ENCODE results near the gene PPP1R3F. TPM values are rescaled to one million over a fixed set of nuclear protein-coding genes. Genes with fewer than 3 reads are reported as not detected.
"Not testable (repeated sequence)": the region's sequence is repeated elsewhere in the genome, so short reads cannot be mapped to it uniquely, and the experiment has no call there.

The PPP1R3F gene
- total RNA-seq, 4 donors from 2014 or later: 12.0 to 27.5 (median 17.0) TPM

DNA sequence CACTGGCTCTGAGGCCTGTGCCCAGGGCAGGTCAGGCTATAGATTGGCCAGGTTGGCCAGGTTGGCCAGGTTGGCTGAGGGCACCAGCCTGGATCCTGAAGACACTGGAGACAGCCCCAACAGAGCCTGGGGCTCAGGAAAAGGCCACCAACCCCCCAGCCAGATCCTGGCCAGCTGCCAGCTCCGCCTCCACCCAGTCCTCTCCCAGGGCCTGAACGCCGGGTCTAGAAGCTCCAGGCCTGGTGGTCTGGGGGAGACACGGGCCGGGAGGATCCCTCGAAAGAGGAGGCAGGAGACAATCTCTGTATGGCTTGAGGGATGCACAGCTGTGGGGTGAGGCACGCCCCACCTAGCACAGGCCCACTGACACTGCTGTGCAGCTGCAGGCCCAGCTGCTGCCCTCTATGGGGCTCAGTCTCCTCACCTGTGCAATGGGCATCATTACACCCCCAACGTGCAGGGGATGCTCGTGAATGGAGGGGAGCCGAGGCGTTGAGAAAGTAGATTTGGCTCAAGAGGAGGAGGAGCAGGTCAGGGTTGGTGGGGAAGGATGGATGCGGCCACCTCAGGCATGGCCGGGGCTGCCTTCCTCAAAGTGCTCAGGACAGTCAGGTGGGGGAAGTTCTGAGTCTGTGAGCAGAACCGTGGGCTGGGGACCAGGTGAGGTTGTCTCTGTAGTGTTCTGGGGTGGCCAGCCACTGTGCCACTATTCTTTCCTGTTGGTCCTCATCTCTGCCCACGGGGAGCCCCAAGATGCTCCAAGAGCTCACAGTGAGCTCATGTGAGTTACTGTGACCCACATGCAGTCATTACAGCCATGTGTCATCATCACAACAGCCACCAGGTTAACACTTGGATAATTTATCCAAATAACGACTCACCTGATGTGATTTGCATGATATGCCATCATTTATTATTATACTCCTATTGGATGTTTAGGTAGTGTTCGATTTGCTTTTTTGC lies 23.1 kb downstream of the PPP1R3F start:
- Histone ChIP-seq H3K9me3 (no peaks in the 10 kb centered on the region), H3K4me3 (no peak overlapping the region), H3K27ac (no peak overlapping the region), H3K27me3 (no peaks in the 10 kb centered on the region), H3K4me1 (peaks cover 0 to 7% (median 0%) of the 10 kb centered on the region in 3 donors), H3K36me3 (no peaks in the 10 kb centered on the region)
- TF ChIP-seq, protein P1, sequence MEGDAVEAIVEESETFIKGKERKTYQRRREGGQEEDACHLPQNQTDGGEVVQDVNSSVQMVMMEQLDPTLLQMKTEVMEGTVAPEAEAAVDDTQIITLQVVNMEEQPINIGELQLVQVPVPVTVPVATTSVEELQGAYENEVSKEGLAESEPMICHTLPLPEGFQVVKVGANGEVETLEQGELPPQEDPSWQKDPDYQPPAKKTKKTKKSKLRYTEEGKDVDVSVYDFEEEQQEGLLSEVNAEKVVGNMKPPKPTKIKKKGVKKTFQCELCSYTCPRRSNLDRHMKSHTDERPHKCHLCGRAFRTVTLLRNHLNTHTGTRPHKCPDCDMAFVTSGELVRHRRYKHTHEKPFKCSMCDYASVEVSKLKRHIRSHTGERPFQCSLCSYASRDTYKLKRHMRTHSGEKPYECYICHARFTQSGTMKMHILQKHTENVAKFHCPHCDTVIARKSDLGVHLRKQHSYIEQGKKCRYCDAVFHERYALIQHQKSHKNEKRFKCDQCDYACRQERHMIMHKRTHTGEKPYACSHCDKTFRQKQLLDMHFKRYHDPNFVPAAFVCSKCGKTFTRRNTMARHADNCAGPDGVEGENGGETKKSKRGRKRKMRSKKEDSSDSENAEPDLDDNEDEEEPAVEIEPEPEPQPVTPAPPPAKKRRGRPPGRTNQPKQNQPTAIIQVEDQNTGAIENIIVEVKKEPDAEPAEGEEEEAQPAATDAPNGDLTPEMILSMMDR (IDR thresholded peaks at IDR 0.05): no peak
- no peak for TF ChIP-seq POLR2AphosphoS5 (IDR thresholded peaks at IDR 0.05)
- TF ChIP-seq EP300 (IDR thresholded peaks at IDR 0.05): no peak
- TF ChIP-seq POLR2A (IDR thresholded peaks at IDR 0.05): no peak
- ATAC-seq: no peak
- WGBS, 2 donors (ENCODE audit: low coverage in 1 of 2): 67 to 71% methylated on average over 4 to 5 of the region's 17 CpGs

DNA sequence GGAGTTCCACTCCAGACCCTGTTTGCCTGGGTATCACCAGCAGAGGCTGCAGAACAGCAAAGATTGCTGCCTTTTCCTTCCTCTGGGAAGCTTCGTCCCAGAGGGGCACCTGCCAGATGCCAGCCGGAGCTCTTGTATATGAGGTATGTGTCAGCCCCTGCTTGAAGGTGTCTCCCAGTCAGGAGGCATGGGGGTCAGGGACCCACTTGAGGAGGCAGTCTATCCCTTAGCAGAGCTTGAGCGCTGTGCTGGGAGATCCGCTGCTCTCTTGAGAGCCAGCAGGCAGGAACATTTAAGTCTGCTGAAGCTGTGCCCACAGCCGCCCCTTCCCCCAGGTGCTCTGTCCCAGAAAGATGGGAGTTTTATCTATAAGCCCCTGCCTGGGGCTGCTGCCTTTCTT lies 29.7 kb downstream of the PPP1R3F start:
- not testable (repeated sequence) for H3K4me3 ChIP-seq, H3K27ac ChIP-seq, H3K9me3 ChIP-seq, H3K36me3 ChIP-seq, ATAC-seq, H3K27me3 ChIP-seq, H3K4me1 ChIP-seq
- WGBS, 2 donors (ENCODE audit: low coverage in 1 of 2): no CpG with 5 or more reads among the region's 5 CpGs

DNA sequence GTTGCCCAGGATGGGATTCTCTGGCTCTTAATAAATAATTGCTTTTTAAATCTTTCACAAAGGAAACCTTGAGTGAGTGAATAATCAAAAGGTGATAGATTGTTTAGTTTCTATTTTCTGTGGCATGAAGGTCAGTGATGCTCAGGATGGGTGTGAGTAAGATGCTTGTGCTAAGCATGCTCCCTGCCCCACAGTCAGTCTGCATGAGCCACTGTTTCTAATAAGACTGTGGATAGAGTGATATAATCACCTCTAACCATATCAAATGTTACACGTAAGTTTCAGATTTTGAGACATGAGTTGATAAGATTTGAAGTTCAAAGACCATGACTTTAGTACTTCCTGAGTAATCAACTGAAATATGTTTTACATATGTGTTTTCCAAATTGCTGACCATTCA lies 31.1 kb downstream of the PPP1R3F start:
- no peaks in the 10 kb centered on the region for H3K9me3 ChIP-seq
- no peaks in the 10 kb centered on the region for H3K4me1 ChIP-seq
- H3K4me3 ChIP-seq: no peak overlapping the region
- H3K27ac ChIP-seq: no peak overlapping the region
- no peaks in the 10 kb centered on the region for H3K36me3 ChIP-seq
- H3K27me3 ChIP-seq: no peaks in the 10 kb centered on the region
- TF ChIP-seq POLR2A (IDR thresholded peaks at IDR 0.05) (no peak), EP300 (IDR thresholded peaks at IDR 0.05) (no peak), POLR2AphosphoS5 (IDR thresholded peaks at IDR 0.05) (no peak)
- TF ChIP-seq, protein P1 (IDR thresholded peaks at IDR 0.05): no peak
- WGBS, 2 donors (ENCODE audit: low coverage in 1 of 2): 91 to 100% methylated on average over 1 of the region's 1 CpG
- no peak for ATAC-seq

DNA sequence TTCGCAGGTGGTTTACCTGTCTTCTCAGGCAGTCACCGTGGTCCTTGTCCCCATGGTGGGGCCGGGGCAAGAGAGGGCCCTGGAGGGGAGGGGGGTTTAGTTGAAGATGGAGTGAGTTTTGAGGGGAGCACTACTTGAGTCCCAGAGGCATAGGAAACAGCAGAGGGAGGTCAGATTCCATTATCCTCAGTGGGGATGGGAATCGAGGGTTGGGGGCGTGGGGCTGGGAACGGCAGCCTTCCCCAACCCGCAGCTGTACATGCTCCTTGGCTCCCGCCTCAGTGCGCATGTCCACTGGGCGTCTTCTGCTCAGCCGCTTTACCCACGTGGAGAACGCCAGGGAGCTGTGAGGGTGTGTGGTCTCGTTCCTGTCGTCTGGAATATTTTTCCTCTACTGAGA lies 33.8 kb downstream of the PPP1R3F start, which contains the start of gene GAGE10:
TSS of gene GAGE10 (plus strand) at position 301 of the 400 bp plus-strand sequence. CDS start 1,214 bp downstream, outside the sequence.
- 80 to 84% methylated on average over 2 to 6 of the region's 15 CpGs for WGBS, 2 donors (ENCODE audit: low coverage in 1 of 2)
- Histone ChIP-seq H3K4me1 (no peaks in the 10 kb centered on the region), H3K4me3 (no peak within 1 kb of the TSS), H3K36me3 (no peaks in the 10 kb centered on the region), H3K9me3 (no peaks in the 10 kb centered on the region), H3K27me3 (no peaks in the 10 kb centered on the region), H3K27ac (no peak within 1 kb of the TSS)
- TF ChIP-seq, protein P1 (IDR thresholded peaks at IDR 0.05): no peak
- no peak for ATAC-seq

DNA sequence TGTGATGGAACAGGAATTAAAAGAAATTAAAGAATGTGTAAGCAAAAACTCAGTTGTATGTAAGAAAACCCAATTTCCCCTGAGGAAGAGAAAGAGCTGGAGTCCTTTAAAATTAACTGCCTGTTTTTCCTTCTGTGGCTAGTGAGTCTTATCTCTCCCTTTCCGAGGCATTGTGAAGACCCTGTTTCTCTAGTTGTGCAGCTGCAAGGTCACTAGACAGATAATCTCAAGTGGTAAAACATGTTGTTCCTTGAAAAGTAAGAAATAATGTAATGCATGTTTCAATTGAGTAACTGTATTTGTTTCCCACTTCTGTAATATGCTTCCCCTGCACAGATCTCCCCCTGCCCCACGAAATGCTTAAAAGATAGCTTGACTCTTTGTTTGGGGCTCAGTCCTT lies 38.2 kb downstream of the PPP1R3F start:
- not testable (repeated sequence) for H3K9me3 ChIP-seq, H3K4me1 ChIP-seq, H3K4me3 ChIP-seq, H3K27me3 ChIP-seq, ATAC-seq, H3K27ac ChIP-seq, H3K36me3 ChIP-seq
- WGBS, 2 donors (ENCODE audit: low coverage in 1 of 2): 28 to 80% methylated on average over 1 to 2 of the region's 2 CpGs
